GM12892 (cell line): ENCODE results near the gene WARS2.
"Not testable (repeated sequence)": the region's sequence is repeated elsewhere in the genome, so short reads cannot be mapped to it uniquely, and the experiment has no call there.

ENCODE experiments used
- DNase-seq: peaks from one replicate; pipeline ENCODE4 v3.0.0; 2011; ENCODE audit not compliant: insufficient read length
- FAIRE-seq: peaks from 2 replicates; lab custom pipeline; 2011; peaks lifted over from hg19 to GRCh38; lab: Jason Lieb, UNC
- POLR2A ChIP-seq: IDR thresholded peaks from 2 replicates; pipeline ENCODE4 v1.6.1; 2011; ENCODE audit warnings: low read depth, low read length, control low read depth
- POLR2AphosphoS5 ChIP-seq: IDR thresholded peaks from 2 replicates; pipeline ENCODE4 v1.6.1; 2011; ENCODE audit warnings: low read depth, low read length, control low read depth
- TAF1 ChIP-seq: IDR thresholded peaks from 2 replicates; pipeline ENCODE4 v1.6.1; 2011; ENCODE audit warnings: low read depth, mild to moderate bottlenecking, control low read depth, low read length, borderline replicate concordance

Gene WARS2

DNA sequence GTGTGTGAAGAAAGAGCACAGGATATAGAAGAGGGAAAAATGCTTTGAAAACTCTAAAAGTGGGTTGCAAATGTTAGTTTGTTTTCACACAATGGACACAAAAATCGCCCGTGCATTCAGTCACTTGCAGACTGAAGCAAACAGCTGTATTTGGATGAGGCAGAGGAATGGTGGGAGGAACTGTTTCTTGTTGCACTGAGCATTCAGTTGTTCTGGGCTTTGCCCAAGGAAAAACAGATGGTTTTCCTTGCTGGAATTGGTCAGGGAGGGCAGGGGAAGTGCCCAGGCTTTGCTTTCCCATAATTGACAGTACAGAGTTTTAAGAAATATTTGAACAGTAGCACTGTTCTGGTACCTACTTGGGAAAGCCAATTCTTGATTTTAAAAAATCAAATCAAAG, 19.5 kb upstream of the WARS2 start:
- TF ChIP-seq POLR2A (no peak), TAF1 (no peak), POLR2AphosphoS5 (no peak)
- DNase-seq: no peak
- FAIRE-seq: no peak

DNA sequence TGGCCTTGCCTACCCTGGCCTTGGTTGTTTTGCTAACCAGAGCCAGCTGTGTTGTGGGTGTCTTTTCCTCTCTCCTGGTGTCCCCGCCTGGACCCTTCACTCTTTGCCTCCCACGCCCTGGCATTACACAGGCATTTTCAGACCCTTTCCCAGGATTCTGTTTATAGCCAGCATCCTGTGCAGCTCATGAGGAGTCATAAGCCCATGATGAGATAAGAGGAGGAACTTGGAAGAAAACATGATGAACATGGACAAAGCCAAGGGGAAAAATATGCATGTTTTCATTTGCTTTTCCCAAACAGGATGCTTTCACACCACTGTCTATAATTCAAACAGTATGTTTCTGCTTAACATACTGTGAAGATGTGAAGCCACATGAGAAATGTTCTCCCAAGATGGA, 18.7 kb upstream of the WARS2 start:
- TF ChIP-seq POLR2A: no peak
- no peak for TF ChIP-seq POLR2AphosphoS5
- TF ChIP-seq TAF1: no peak
- DNase-seq (no peak), FAIRE-seq (no peak)

DNA sequence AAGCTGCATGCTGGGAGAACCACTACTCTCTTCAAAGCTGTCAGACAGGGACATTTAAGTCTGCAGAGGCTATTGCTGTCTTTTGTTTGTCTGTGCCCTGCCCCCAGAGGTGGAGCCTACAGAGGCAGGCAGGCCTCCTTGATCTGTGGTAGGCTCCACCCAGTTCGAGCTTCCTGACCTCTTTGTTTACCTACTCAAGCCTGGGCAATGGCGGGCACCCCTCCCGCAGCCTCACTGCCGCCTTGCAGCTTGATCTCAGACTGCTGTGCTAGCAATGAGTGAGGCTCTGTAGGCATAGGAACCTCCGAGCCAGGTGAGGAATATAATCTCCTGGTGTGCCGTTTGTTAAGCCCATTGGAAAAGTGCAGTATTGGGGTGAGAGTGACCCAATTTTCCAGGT, 16.3 kb upstream of the WARS2 start:
- not testable (repeated sequence) for FAIRE-seq, DNase-seq

DNA sequence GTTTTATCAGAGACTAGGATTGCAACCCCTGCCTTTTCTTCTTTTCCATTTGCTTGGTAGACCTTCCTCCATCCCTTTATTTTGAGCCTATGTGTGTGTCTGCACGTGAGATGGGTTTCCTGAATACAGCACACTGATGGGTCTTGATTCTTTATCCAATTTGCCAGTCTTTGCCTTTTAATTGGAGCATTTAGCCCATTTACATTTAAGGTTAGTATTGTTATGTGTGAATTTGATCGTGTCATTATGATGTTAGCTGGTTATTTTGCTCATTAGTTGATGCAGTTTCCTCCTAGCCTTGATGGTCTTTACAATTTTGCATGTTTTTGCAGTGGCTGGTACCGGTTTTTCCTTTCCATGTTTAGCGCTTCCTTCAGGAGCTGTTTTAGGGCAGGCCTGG, 14.6 kb upstream of the WARS2 start:
- DNase-seq, FAIRE-seq: not testable (repeated sequence)

DNA sequence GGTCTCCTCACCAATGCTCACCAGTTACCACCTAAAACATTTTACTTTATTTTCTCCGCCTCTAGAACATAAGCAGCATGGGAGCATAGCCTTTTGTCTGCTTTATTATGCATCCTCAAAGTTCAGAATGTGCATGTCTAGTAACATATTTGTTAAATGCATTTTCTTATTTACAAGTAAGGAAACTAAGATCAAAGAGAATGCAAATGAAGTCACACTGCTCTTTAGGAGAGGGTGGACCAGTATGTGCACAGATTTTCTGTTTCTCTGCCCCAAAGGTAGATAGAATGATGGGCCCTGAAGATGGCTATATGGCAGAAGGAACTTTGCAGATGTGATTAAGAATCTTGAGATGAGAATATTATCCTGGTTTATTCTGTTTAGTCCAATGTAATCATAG, 9.7 kb upstream of the WARS2 start:
- no peak for DNase-seq
- no peak for FAIRE-seq
- no peak for TF ChIP-seq POLR2A
- no peak for TF ChIP-seq TAF1
- TF ChIP-seq POLR2AphosphoS5: no peak

DNA sequence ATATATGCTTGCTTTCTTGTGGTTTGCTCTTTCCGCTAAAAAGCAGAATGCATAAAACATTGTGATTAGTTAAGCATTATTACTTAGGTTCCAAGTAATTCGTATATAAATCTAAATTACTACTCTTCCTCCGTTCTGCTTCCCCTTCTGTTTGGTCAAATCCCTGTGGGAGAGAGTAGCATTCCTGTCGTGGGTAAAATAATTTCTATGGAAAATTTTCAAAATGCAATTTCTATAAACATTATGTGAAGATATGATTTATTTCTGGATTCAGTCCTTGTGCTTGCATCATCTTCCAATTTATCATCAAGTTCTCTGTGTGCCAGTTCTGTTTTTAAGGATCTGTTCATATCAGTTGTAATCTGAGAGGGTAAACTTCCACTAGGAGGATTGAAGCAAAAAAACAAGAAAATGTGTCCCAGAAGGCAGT, 7.2 kb upstream of the WARS2 start:
- FAIRE-seq: no peak
- DNase-seq: no peak
- TF ChIP-seq TAF1 (no peak), POLR2A (no peak), POLR2AphosphoS5 (no peak)

DNA sequence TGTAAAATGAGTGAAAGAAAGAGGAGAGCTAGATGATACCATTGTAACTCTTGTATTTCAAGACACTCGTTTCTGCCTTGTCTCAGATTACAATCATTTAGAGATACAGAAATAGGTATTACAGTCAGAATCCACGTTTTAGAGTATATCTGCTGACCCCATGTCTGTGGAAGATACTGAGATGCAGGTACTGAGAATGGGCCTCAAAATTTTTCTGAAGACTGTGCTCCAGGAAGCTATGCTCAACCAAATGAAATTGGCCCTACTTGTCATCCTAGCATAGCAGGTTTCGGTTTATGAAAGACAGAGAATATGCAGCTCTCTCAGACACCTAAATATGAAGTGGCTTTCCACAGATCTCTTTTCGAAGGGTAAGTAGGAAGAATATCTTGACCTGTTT, 6.0 kb upstream of the WARS2 start:
- TF ChIP-seq POLR2AphosphoS5 (no peak), POLR2A (no peak), TAF1 (no peak)
- DNase-seq (no peak), FAIRE-seq (no peak)

DNA sequence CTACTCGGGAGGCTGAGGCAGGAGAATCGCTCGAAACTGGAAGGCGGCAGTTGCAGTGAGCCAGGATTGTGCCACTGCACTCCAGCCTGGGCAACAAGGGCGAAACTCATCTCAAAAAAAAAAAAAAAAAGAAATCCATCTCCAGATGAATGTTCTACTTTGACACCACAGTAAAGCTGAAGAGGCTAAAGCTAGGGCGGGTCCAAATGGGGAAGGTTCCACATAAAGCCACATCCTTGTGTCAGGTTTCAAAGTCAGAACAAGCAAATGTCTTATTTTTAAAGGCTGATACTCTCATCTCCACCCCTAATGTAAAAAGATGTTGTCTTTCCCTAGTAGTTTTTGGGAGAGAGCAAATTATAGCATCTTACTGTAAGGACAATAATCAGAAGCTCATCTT, 4.4 kb upstream of the WARS2 start:
- FAIRE-seq (no peak), DNase-seq (no peak)
- TF ChIP-seq TAF1 (no peak), POLR2AphosphoS5 (no peak), POLR2A (no peak)

DNA sequence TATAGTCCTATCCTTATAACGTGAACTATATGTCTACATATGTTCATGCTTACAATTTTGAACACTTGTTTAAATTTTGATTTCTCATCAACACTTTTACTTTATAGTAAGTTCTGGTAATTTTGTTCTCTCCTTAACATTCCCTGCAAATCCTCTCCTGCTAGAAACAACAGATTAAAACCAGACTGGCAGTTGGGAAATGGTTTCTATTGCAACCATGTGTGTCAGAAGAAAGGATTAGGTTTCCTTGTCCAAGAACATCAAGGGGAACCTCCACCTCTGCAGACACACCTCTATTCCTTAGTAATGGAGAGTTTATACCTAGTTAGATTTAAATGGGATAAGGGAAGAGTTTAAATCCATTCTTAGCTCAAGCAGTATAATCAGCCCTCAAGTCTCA, 3.3 kb upstream of the WARS2 start:
- TF ChIP-seq POLR2AphosphoS5 (no peak), POLR2A (no peak)
- no peak for DNase-seq
- no peak for FAIRE-seq

DNA sequence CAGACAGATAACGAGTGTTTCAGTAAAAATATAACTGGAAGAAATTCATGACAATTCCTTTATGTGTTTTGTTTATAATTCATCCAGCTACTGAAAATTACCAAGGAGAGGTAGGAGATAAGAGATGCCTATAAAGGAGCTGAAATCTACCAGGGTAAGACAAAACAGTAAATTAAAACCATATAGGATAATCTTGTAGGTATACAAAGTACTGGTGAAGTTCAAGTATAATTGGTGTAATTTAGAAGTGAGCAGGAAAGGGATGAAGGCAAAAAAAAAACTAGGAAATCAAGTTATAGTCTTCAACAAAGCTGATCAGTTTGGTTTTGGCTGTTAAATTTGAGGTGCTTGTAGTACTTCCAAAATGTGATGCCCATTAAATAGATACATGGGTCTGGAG, 1.2 kb upstream of the WARS2 start:
- TF ChIP-seq POLR2AphosphoS5 (no peak), POLR2A (no peak), TAF1 (no peak)
- no peak for DNase-seq
- FAIRE-seq: no peak

DNA sequence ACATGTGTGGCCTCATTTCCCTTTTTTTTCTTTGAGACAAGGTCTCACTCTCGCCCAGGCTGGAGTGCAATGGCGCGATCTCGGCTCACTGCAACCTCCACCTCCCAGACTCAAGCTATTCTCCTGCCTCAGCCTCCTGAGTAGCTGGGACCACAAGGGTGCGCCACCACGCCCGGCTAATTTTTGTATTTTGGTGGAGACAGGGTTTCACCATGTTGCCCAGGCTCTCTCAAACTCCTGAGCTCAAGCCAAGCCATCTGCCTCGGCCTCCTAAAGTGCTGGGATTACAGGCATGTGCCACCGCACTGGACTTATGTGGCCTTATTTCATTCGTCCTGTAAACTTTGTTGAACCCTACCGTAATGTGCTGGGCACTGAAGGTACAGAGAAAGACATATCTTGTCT, 569 bp upstream of the WARS2 start:
- FAIRE-seq: no peak
- DNase-seq: no peak
- TF ChIP-seq POLR2AphosphoS5 (no peak), TAF1 (no peak), POLR2A (no peak)

DNA sequence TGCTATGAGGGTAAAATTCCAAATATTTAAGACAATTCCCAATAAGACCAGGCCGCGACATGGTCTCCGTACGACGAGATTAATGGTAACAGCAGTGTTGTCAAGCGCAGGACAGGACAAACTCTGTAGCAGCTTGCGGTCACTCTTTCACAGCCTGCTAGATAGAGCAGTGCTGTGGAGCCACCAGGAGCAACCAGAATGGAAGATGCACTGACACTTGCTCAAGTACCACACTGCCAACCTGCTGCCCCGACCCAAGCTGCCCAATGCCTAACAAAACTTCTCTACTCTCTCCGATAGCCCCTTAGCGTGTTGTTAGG, 636 bp downstream of the WARS2 start:
- DNase-seq (no peak), FAIRE-seq (no peak)
- no peak for TF ChIP-seq TAF1
- TF ChIP-seq POLR2AphosphoS5: no peak
- no peak for TF ChIP-seq POLR2A

DNA sequence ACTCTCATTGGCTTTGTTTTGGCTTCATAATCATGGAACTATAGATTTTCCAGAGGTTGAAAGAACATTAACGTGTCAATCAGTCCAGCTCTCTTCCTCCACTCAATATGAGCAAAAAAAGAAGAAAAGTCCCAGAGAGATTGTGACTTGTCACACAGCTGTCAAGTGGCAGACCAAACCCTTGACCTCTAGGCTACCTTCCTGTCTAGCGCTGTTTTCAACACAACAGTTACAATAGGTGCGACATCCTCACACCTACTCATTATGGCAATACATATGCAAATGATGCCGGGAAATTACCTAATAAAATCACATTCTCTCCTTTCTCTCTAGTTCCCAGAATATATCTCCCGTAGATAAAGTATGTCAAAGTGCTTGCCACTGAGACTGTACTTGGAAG, 1.1 kb downstream of the WARS2 start:
- FAIRE-seq: no peak
- no peak for DNase-seq

DNA sequence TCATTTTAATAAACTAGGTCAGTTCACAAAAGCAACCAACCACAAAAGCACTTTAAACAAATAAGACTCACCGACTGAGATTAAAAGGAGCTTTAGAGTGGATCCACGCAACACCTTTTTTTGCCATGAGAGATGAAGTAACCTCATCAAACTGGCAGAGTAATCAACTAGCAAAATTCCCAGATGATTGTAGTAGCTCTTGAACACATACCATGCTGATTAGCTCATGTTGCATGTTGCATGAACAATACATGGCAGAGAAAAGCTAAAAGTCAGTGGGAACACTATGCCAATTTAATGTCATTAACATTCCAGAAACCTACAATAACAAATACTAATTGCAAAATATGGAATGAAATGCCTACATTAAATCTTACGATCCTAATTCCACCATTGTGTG, 4.1 kb downstream of the WARS2 start:
- TF ChIP-seq TAF1 (no peak), POLR2A (no peak), POLR2AphosphoS5 (no peak)
- no peak for FAIRE-seq
- DNase-seq: no peak

More for the DNA sequence above, 1.1 kb downstream of the WARS2 start:
- TF ChIP-seq POLR2AphosphoS5 (no peak), POLR2A (no peak), TAF1 (no peak)
